A172 (cell line): ENCODE measurements around the gene ASAH2B. TPM values are rescaled to one million over a fixed set of nuclear protein-coding genes. Genes with fewer than 3 reads are reported as not detected.

Experiments
- DNase-seq: peaks from one replicate; pipeline ENCODE4 v3.0.0-alpha.2; 2015; ENCODE audit warnings: low spot score
- total RNA-seq: library from RNA; depleted of rRNA; stranded (reverse); fragments of >200 nt; shearing (Covaris generic); gene quantifications from 2 replicates; pipeline ENCODE4 v1.2.3, GENCODE V29; 2014; rRNA removed

ASAH2B gene
- total RNA-seq, 1 experiment from 2014 or later = 3.0 TPM

DNA sequence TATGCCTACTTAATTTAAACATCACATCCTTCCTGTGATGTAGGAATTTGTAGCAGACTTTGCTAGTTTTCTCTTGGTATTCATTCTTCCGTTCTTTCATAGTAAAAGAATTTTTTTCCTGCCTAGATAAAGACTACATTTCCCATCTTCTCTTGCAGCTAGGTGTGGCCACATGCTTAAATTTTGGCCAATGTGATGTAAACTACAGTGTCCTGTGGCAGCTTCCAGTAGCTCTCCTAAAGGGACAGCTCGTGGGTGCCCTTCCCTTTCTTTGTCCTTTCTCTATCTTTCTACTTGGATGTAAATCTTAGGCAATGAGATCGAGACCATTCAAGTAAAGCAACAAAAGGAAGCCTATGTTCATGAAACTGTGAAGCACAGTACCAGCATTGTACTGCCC lies 58.6 kb downstream of the ASAH2B start:
- no peak for DNase-seq

DNA sequence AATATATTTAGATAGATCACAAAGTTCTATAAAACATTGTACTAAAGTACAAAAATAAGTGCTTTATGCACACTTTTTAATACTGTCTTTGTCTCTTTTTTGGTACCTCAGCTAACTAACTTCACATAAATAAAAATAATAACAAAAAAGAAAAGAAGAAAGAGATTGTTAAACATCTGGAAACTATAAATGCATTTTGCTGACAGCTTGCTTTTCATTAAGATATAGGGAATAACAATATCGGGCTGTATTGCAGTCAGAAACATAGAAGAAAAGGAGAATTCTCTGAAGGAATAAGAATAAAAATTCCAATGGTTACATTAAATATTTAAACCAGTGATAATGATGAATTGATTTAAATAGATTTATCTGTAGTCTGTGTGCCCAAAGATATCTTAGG lies 59.9 kb downstream of the ASAH2B start:
- DNase-seq = no peak

GRCh38 chr10:50805981-50806622 lies 66.4 kb downstream of the ASAH2B start:
- DNase-seq = no peak

GRCh38 chr10:50807851-50808776 lies 68.4 kb downstream of the ASAH2B start:
- DNase-seq = no peak

Other genes with a start within 250 kb of the ASAH2B start
- gene SGMS1, start 116.0 kb upstream of the ASAH2B start, total RNA-seq = 20.0 and 24.3 TPM in 2 replicates
- not detected in 2 replicates for gene A1CF, start 145.7 kb downstream of the ASAH2B start, total RNA-seq